HG03159 (cell line): ENCODE results near the gene CHID1.

Experiments
- ATAC-seq: cut with Tn5 transposase; IDR thresholded peaks from one replicate; pipeline ENCODE4 v1.9.1; 2021; ENCODE audit warnings: mild to moderate bottlenecking, moderate library complexity; ENCODE audit not compliant: unreplicated experiment

CHID1 gene

GRCh38 chr11:910589-911030 lies at the start of gene CHID1:
TSS of gene CHID1 (minus strand) at chr11:910810. CDS start at chr11:904816, 5,994 bp downstream.
- peak; percentile 83 for ATAC-seq

GRCh38 chr11:959608-960007 lies 49.0 kb upstream of the CHID1 start:
- no peak for ATAC-seq

- no peak for ATAC-seq
Measured at GRCh38 chr11:959027-959426, 48.4 kb upstream of the CHID1 start.

- no peak for ATAC-seq
Measured at GRCh38 chr11:958101-958500, 47.5 kb upstream of the CHID1 start.

GRCh38 chr11:957212-957920 lies 46.8 kb upstream of the CHID1 start:
- no peak for ATAC-seq

- ATAC-seq, result no peak
Measured at GRCh38 chr11:955154-956063, 44.8 kb upstream of the CHID1 start.

GRCh38 chr11:954392-955153 lies 44.0 kb upstream of the CHID1 start:
- no peak for ATAC-seq

GRCh38 chr11:953512-953911 lies 42.9 kb upstream of the CHID1 start:
- no peak for ATAC-seq

GRCh38 chr11:952406-953385 lies 42.1 kb upstream of the CHID1 start:
- no peak for ATAC-seq

- no peak for ATAC-seq
Measured at GRCh38 chr11:951507-951906, 40.9 kb upstream of the CHID1 start.

GRCh38 chr11:947744-948143 lies 37.1 kb upstream of the CHID1 start:
- no peak for ATAC-seq

GRCh38 chr11:945986-946385 lies 35.4 kb upstream of the CHID1 start:
- ATAC-seq, result no peak

GRCh38 chr11:944711-945470 lies 34.3 kb upstream of the CHID1 start:
- no peak for ATAC-seq

- no peak for ATAC-seq
Measured at GRCh38 chr11:942823-943222, 32.2 kb upstream of the CHID1 start.

- no peak for ATAC-seq
Measured at GRCh38 chr11:940496-941135, 30.0 kb upstream of the CHID1 start.

- ATAC-seq, result no peak
Measured at GRCh38 chr11:937841-938261, 27.2 kb upstream of the CHID1 start.

- no peak for ATAC-seq
Measured at GRCh38 chr11:936199-936598, 25.6 kb upstream of the CHID1 start.

GRCh38 chr11:934527-934926 lies 23.9 kb upstream of the CHID1 start:
- ATAC-seq, result no peak

- ATAC-seq, result no peak
Measured at GRCh38 chr11:933936-934335, 23.3 kb upstream of the CHID1 start.
